C4-2B (cell line): ENCODE results near the gene ZMYND15.

ENCODE experiments used
- H3K27ac ChIP-seq: fragments of 450-650 bp; 2 replicates; pipeline ENCODE4 v1.5.1; 2017
- ZFX ChIP-seq: fragments of 450-650 bp; IDR thresholded peaks from 2 replicates; pipeline ENCODE4 v1.6.1; 2017
- TF ChIP-seq, protein P1 (sequence below): fragments of 450-650 bp; conservative IDR thresholded peaks from 2 replicates; pipeline ENCODE4 v1.5.1; 2017; ENCODE audit warnings: mild to moderate bottlenecking

The ZMYND15 gene

DNA sequence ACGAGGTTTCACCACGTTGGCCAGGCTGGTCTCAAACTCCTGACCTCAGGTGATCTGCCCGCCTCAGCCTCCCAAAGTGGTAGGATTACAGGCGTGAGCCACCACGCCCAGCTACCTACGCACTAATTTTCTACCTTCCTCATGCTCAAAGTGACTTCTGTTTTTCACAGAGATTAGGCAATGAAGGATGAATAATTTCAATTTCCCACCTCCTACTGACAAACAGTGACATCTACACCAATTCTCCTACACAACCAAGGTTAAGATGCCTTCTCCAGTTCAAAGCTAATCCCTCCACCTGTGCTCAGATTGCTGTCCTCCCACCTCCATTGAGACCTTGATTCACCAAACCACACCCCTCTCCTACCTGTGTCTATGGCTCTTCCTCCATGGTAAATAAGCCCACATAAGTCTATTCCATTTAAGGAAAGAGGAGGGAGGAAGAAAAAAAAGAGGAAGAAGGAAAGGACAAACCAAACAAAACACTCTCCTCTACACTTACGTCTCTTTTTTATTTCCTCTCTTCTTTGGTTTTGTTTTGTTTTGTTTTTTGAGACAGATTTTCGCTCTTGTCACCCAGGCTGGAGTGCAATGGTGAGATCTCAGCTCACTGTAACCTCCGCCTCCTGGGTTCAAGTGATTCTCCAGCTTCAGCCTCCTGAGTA lies 13.9 kb upstream of the ZMYND15 start:
- no peak overlapping the region for H3K27ac ChIP-seq
- TF ChIP-seq, protein P1, sequence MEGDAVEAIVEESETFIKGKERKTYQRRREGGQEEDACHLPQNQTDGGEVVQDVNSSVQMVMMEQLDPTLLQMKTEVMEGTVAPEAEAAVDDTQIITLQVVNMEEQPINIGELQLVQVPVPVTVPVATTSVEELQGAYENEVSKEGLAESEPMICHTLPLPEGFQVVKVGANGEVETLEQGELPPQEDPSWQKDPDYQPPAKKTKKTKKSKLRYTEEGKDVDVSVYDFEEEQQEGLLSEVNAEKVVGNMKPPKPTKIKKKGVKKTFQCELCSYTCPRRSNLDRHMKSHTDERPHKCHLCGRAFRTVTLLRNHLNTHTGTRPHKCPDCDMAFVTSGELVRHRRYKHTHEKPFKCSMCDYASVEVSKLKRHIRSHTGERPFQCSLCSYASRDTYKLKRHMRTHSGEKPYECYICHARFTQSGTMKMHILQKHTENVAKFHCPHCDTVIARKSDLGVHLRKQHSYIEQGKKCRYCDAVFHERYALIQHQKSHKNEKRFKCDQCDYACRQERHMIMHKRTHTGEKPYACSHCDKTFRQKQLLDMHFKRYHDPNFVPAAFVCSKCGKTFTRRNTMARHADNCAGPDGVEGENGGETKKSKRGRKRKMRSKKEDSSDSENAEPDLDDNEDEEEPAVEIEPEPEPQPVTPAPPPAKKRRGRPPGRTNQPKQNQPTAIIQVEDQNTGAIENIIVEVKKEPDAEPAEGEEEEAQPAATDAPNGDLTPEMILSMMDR: no peak
- no peak for TF ChIP-seq ZFX

DNA sequence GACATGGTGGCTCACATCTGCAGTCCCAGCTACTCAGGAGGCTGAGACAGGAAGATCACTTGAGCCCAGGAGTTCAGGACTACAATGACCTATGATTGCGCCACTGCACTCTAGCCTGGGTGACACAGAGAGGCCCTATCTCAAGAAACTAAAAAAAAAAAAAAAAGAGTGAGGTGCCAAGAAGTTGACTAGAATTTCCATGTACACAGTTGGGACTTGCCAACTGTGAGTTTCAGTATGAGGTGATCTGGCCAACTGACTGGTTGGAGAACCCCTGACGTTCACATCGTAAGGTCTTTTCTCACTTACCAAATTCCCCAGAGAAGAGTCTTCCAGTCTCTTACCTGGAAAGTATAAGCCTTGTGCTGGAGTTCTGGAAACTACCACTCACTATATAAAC lies 11.5 kb upstream of the ZMYND15 start:
- TF ChIP-seq, protein P1: no peak
- TF ChIP-seq ZFX: no peak
- H3K27ac ChIP-seq: no peak overlapping the region

DNA sequence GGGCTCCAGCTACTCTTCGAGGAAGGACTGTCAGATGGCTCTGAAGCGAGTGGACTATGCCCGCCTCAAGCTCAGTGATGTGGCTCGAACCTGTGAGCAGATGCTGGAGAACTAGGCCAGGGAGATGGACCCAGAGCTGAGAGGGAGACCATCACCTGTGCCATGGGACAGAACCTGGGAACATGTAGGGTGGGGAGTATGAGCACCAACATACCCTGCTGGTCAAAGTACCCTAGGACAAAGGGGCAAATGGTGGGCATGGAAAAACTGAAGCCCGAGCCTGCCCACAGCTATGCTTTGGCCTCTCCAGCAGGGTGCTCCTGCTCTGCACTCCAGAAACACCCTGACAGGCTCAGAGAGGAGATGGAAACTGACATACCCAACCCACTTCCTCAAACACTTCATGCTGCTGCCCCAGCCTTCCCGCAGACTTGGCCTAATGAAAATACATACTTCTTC lies 6.5 kb upstream of the ZMYND15 start:
- H3K27ac ChIP-seq: no peak overlapping the region
- TF ChIP-seq, protein P1: no peak
- TF ChIP-seq ZFX: no peak

DNA sequence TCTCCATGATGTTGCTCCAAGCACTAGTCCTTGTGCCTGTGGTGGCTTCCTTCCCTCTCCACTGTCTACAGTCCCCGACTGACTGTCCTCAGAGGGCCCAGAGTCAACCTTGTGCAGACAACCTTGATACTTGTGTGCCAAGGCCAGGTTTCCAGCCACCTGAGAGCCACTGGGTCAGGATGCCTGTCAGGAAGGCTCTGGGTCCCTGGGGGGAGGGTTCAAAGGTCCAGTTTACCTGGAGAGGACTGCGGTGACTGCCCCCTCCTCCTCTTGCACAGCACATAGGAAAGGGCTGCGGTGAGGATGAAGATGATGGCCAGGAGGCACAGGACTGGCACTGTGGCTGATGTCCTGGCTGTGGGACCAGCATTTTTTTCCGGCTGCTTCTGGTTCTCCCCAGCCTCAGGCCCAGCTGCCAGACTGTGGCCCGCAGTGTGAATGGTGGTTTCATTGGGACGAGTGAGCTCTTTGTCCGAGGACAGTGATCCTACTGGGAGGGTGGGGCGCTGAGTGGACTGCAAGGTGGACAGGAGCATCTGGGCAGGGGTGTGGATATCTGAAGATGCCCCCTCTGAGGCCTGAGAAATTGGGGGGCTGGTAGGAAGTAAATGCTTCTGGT lies 4.7 kb upstream of the ZMYND15 start:
- H3K27ac ChIP-seq: no peak overlapping the region
- no peak for TF ChIP-seq ZFX
- TF ChIP-seq, protein P1: no peak

DNA sequence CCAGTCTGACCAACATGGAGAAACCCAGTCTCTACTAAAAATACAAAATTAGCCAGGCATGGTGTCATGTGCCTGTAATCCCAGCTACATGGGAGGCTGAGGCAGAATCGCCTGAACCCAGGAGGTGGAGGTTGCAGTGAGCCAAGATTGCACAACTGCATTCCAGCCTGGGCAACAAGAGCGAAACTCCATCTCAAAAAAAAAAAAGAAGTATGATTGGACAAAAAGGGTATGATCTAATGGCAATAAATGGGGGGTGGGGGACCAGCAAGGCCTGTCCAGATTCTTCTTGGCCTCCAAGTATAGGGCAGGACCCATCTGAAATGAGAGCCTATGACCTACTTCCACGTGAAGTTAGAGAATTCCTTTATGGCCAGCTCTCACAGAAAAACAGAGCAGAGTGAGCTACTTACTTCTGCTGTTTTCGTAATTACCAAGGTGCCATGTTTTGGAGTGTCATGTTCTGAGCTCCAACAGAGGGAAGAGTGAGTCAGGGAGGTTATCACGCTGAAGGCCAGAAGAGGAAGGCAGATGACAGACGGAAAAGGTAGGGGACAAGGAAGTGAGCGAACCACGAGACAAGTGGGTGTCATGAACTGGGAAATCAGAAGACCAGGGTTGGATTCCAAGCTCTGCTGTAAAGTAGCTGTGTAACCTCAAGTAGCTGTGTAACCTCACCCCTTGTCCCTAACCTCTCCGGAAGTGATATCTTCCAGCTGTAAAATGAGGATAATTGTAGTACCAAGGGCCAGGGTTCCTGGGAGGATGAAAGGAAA lies 3.6 kb upstream of the ZMYND15 start:
- no peak overlapping the region for H3K27ac ChIP-seq
- TF ChIP-seq, protein P1: no peak
- TF ChIP-seq ZFX: no peak

DNA sequence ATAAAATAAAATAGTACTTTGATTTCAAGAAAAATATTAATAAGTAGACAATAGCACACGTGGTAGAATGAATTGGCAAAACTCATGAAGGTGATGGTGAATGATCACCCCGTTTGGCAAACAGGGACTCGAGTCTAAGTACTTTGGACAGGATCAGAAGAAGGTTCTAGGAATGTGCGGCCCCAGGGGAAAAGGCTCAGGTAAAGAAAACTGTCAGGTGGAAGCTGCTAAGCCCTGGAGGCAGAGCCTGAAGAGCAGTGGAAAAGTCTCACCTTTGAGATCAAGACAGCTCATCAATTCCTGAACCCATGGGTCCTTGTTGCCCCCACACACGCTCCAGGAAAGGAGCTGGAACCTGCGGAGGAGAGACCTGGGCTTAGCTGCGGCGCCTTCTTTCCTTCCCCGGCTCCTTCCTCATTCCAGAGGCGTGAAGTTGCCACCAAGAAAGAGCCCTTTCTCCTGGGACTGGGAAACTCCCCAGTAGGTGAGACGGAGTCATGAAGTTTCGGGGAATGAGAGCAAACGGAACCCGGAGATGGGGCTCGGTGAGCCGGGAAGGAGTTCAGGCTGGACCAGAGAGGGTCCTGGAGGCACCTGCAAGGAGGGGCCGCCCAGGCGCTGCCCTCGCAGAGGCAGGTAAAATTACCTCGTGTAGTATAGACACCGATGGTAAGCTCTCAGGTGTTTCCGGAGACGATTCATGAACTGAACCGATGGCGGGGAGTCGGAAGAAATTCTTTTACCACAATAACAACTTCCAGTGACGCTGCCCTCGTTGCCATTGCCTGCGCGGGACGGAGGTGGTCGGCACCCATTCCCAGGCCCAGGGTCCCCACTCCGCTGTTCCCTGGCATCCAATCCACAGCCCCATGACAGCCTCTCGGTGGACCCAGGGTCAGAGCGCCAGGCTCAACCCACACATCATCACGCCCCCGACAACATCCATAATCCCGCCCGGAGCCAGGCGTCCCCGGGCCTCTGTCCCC lies 1.2 kb upstream of the ZMYND15 start:
- TF ChIP-seq ZFX: no peak
- TF ChIP-seq, protein P1: no peak
- peak overlapping the region; percentile 72 for H3K27ac ChIP-seq
